SK-N-MC (cell line): ENCODE results near the gene OR9G1.
"Not testable (repeated sequence)": the region's sequence is repeated elsewhere in the genome, so short reads cannot be mapped to it uniquely, and the experiment has no call there.

Source experiments
- DNase-seq: peaks from one replicate; pipeline ENCODE4 v3.0.0-alpha.2; 2011; ENCODE audit warnings: low read depth, low spot score
- H3K27ac ChIP-seq: fragments of 200-600 bp; sonication (generic); 2 replicates; pipeline ENCODE4 v1.5.1; 2016; ENCODE audit warnings: mixed run types
- H3K36me3 ChIP-seq: fragments of 200-600 bp; sonication (generic); 2 replicates; pipeline ENCODE4 v1.6.1; 2017; ENCODE audit warnings: antibody characterized with exemption, low read length, mixed read lengths; ENCODE audit not compliant: insufficient read depth
- H3K4me3 ChIP-seq: fragments of 200-600 bp; sonication (generic); 2 replicates; pipeline ENCODE4 v1.5.1; 2016
- H3K9ac ChIP-seq: fragments of 200-600 bp; sonication (generic); 2 replicates; pipeline ENCODE4 v1.8.0; 2017; ENCODE audit warnings: mixed run types, mixed read lengths; ENCODE audit not compliant: insufficient read length
- H3K9me3 ChIP-seq: fragments of 200-600 bp; sonication (generic); 2 replicates; pipeline ENCODE4 v1.6.1; 2017; ENCODE audit warnings: low read depth, mild to moderate bottlenecking, antibody characterized with exemption, low read length, moderate library complexity, mixed read lengths
- EZH2 ChIP-seq: fragments of 200-600 bp; sonication (generic); IDR thresholded peaks from one replicate; pipeline ENCODE4 v1.6.1; 2017; ENCODE audit warnings: antibody characterized with exemption
- FOXP2 ChIP-seq: optimal IDR thresholded peaks from 2 replicates; pipeline ENCODE3; 2011; ENCODE audit warnings: mild to moderate bottlenecking, moderate library complexity; ENCODE audit not compliant: insufficient read depth; ENCODE audit errors: extremely low read length, control extremely low read depth
- POLR2AphosphoS5 ChIP-seq: IDR thresholded peaks from 2 replicates; pipeline ENCODE4 v1.6.1; 2012; ENCODE audit warnings: mild to moderate bottlenecking, low read depth, low read length, borderline replicate concordance

OR9G1 gene, protein sequence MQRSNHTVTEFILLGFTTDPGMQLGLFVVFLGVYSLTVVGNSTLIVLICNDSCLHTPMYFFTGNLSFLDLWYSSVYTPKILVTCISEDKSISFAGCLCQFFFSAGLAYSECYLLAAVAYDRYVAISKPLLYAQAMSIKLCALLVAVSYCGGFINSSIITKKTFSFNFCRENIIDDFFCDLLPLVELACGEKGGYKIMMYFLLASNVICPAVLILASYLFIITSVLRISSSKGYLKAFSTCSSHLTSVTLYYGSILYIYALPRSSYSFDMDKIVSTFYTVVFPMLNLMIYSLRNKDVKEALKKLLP

DNA sequence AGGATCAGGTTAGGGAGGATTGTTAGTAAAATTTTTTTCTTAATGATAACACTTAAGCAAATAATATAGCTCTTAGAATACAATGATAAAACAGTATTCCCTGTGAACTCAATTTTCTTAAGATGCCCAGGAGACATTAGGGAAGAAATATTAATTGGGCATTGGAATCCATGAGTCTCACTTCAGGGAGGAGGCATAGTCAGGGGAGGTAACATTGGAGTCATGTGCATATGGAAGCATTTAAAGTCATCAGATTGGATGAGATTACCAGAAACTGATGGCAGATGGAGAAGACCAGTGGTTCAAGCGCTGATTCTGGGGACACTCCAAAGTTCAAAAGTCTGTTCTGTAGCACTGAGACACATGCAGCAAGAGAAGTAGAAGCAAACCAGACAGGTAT, at the start of gene OR9G1:
OR9G1 (plus strand) TSS at position 301 of the 400 bp plus-strand sequence. CDS start 1,293 bp downstream, outside the sequence.
- H3K36me3 ChIP-seq: no peaks in the 10 kb centered on the region
- no peak within 1 kb of the TSS for H3K27ac ChIP-seq

DNA sequence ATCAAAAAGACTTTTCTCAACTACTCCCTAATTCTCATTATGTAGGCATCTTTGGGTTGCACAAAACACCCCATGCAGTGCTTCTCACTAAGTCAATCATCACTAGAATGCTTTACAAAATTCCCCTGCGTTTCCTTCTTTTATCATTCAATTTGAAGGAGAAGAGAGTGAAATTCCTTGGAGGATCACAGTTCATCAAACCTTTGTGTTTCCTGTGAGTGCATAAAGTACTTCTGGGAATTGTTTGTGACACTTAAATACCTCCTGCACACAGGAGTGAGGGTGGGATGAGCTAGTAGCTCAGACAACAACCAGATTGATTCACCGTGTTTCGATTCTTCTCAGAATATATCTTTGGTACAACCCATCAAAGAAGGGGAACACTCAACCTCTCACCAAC, 39.1 kb upstream of the OR9G1 start:
- no peak for DNase-seq
- Histone ChIP-seq H3K9me3 (no peaks in the 10 kb centered on the region), H3K27ac (no peak overlapping the region), H3K36me3 (no peaks in the 10 kb centered on the region), H3K9ac (no peak overlapping the region), H3K4me3 (no peak overlapping the region)
- TF ChIP-seq FOXP2: no peak
- no peak for TF ChIP-seq EZH2
- TF ChIP-seq POLR2AphosphoS5: no peak

More for the DNA sequence above, at the start of gene OR9G1:
- TF ChIP-seq FOXP2 (no peak), POLR2AphosphoS5 (no peak), EZH2 (no peak)
- Histone ChIP-seq H3K9me3 (no peaks in the 10 kb centered on the region), H3K9ac (no peak within 1 kb of the TSS), H3K4me3 (no peak within 1 kb of the TSS)
- no peak for DNase-seq

DNA sequence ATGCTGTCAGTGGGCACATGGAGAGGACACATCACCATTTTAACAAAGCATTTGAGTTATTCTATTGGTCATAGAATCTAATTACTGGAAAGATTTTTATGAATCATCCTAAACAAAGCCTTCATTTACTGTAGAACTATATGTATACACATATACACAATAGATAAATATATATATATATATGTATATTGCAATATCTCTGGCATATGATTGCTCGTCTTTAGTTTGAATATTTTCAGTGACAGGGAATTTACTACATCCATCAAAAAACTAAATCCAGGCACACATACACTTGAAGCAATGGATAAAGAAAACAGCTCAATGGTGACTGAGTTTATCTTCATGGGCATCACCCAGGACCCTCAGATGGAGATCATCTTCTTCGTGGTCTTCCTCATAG, 35.5 kb upstream of the OR9G1 start, which contains the start of gene OR5AR1:
OR5AR1 (plus strand) TSS at position 301 of the 400 bp plus-strand sequence; CDS start at position 301, 0 bp downstream.
- no peak within 1 kb of the TSS for H3K9ac ChIP-seq
- H3K27ac ChIP-seq: no peak within 1 kb of the TSS
- no peak for DNase-seq
- H3K36me3 ChIP-seq: no peaks in the 10 kb centered on the region
- TF ChIP-seq FOXP2 (no peak), POLR2AphosphoS5 (no peak), EZH2 (no peak)
- no peak within 1 kb of the TSS for H3K4me3 ChIP-seq
- H3K9me3 ChIP-seq: no peaks in the 10 kb centered on the region

DNA sequence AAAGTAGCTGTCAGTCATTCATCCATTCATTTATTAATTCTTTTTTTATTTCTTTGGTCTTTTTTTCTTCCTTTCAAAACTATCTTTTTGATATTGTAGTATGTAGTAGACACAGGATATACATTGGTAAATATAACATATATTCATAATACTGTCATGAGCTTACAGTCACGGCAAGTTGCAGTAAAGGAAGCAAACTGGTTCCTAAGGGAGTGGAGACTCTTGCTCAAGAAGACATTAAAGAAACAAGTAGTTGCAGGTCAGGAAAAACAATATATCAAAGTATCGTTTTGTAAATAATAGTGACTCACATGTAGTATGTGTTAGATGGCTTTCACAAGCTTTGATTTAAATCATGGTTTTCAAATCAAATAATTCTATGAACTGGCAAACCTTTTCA, 27.9 kb upstream of the OR9G1 start:
- no peak overlapping the region for H3K27ac ChIP-seq
- no peaks in the 10 kb centered on the region for H3K36me3 ChIP-seq
- no peak overlapping the region for H3K9ac ChIP-seq
- DNase-seq: no peak
- TF ChIP-seq FOXP2 (no peak), POLR2AphosphoS5 (no peak), EZH2 (no peak)
- H3K4me3 ChIP-seq: no peak overlapping the region
- H3K9me3 ChIP-seq: no peaks in the 10 kb centered on the region

DNA sequence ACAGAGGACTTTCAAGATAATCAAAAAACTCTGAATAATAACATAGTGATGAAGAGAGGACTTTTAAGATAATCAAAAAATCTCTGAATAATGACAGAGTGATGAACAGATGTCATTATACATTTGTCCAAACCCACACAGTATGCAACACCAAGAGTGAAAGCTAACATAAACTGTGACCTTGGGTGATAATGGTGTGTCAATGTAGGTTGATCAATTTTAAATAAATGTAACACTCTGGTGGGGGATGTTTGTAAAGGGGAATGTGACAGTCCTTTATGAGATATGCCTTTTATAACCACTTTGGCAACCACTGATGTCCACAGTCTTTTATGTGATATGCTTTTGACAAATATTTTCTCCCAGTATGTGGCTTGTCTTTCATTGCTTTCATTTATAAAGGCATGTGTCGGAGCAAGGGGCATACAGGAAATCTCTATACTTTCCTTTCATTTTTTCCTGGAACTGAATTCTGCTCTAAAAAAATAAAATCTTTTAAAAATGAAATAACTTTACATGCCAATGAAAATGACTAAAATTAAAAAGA, 10.3 kb upstream of the OR9G1 start:
- Histone ChIP-seq H3K36me3 (no peaks in the 10 kb centered on the region), H3K4me3 (no peak overlapping the region), H3K27ac (no peak overlapping the region), H3K9me3 (no peaks in the 10 kb centered on the region), H3K9ac (no peak overlapping the region)
- DNase-seq: no peak
- no peak for TF ChIP-seq POLR2AphosphoS5
- TF ChIP-seq FOXP2: no peak
- TF ChIP-seq EZH2: no peak

DNA sequence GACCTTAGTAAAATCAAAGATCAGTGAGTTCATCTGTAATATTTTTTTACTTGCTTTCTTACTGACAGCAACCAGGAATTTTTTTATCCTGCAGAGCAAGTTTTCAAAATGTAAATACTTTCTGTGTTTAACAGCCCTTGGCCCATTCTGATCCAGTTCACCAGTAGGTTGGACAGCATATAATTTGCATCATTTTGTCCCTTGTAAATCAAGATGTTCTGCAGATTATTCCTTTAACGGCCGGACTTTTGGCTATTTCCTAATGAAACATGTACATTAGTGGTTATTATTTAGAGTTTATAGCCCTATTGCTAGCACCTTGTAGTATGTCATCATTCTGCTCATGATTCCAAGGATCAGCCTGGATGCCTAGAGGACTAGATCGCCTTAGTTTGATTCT, 7.7 kb upstream of the OR9G1 start:
- not testable (repeated sequence) for DNase-seq, H3K9me3 ChIP-seq, H3K9ac ChIP-seq, H3K27ac ChIP-seq, H3K4me3 ChIP-seq, H3K36me3 ChIP-seq

DNA sequence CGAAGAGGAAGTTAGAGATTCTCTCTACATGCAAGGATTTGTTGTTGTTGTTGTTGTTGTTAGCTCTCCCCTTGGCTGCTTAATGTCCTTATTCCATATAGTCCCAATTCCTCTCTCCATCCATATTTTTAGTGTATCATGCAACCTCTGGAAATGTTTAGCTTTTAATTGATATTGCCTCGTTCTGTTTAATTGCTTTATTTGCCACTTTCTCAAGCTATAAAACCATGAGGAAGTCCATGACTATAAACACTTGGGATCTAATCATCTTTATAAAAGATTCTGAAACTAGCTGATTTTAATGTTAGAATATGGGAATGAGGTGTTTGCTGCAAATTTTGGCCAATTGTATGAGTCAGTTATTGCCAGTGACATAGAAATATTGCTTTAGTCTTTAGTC, 5.5 kb upstream of the OR9G1 start:
- no peak for DNase-seq
- Histone ChIP-seq H3K36me3 (no peaks in the 10 kb centered on the region), H3K4me3 (no peak overlapping the region), H3K9ac (no peak overlapping the region), H3K9me3 (no peaks in the 10 kb centered on the region), H3K27ac (no peak overlapping the region)
- TF ChIP-seq EZH2 (no peak), POLR2AphosphoS5 (no peak), FOXP2 (no peak)

DNA sequence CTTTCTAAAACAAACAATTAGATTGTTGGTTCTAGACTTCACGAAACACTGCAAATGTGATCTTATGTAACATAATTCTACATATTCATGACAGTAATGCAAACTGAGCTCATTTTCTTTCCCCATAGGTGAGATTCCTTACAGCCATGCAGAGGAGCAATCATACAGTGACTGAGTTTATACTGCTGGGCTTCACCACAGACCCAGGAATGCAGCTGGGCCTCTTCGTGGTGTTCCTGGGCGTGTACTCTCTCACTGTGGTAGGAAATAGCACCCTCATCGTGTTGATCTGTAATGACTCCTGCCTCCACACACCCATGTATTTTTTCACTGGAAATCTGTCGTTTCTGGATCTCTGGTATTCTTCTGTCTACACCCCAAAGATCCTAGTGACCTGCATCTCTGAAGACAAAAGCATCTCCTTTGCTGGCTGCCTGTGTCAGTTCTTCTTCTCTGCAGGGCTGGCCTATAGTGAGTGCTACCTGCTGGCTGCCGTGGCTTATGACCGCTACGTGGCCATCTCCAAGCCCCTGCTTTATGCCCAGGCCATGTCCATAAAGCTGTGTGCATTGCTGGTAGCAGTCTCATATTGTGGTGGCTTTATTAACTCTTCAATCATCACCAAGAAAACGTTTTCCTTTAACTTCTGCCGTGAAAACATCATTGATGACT, 1.5 kb downstream of the OR9G1 start:
- Histone ChIP-seq H3K36me3 (no peaks in the 10 kb centered on the region), H3K4me3 (no peak overlapping the region), H3K9ac (no peak overlapping the region), H3K9me3 (no peaks in the 10 kb centered on the region), H3K27ac (no peak overlapping the region)
- DNase-seq: no peak
- TF ChIP-seq FOXP2: no peak
- TF ChIP-seq EZH2: no peak
- TF ChIP-seq POLR2AphosphoS5: no peak

DNA sequence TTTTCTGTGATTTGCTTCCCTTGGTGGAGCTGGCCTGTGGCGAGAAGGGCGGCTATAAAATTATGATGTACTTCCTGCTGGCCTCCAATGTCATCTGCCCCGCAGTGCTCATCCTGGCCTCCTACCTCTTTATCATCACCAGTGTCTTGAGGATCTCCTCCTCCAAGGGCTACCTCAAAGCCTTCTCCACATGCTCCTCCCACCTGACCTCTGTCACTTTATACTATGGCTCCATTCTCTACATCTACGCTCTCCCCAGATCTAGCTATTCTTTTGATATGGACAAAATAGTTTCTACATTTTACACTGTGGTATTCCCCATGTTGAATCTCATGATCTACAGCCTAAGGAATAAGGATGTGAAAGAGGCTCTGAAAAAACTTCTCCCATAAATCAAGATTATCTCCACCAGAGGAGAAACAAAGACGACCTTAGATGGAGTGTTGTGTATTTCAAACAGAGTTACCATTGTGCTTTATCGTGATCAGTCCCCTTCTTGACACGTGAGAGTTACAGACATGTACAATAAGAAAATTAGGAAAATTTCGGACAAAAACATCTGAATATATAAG, 2.1 kb downstream of the OR9G1 start:
- Histone ChIP-seq H3K27ac (no peak overlapping the region), H3K9ac (no peak overlapping the region), H3K36me3 (no peaks in the 10 kb centered on the region), H3K9me3 (no peaks in the 10 kb centered on the region), H3K4me3 (no peak overlapping the region)
- DNase-seq: no peak
- TF ChIP-seq EZH2 (no peak), POLR2AphosphoS5 (no peak), FOXP2 (no peak)
